ENCODE results near the gene COL16A1. TPM values are rescaled to one million over a fixed set of nuclear protein-coding genes. Genes with fewer than 3 reads are reported as not detected.

Gene COL16A1
- total and polyA plus RNA-seq, 7 experiments from 2014 or later: 0.31 to 0.37 TPM; not detected in 5

GRCh38 chr1:31715087-31715872, 11.5 kb upstream of the COL16A1 start:
- ChIA-PET CTCF (interaction anchor here (0.5 to 1.8 kb wide), 2 partner anchors 74 to 149 kb away, joined by 3 to 10 read pairs; no protein-coding TSS in a partner anchor), POLR2A (no interaction called here)
- peaks cover 0 to 4% (median 0%) of the 10 kb centered on the region in 5 donors for H3K36me3 Mint-ChIP-seq
- Histone ChIP-seq H3K36me3 (ENCODE audit: control insufficient read depth in 2 of 3, insufficient read depth in 3 of 3, low read length in 3 of 3) (no peaks in the 10 kb centered on the region), H3K4me1 (ENCODE audit: control insufficient read depth in 2 of 2, insufficient read depth in 2 of 2, low read length in 2 of 2) (peaks cover 3 to 16% of the 10 kb centered on the region in 2 donors), H3K4me3 (ENCODE audit: low read length) (peak overlapping the region; percentile 13), H3K27me3 (ENCODE audit: control insufficient read depth in 2 of 2, insufficient read depth in 2 of 2, low read length in 2 of 2) (peaks cover 2 to 10% of the 10 kb centered on the region in 2 donors), H3K9me3 (ENCODE audit: control insufficient read depth in 2 of 3, low read length in 3 of 3) (no peaks in the 10 kb centered on the region), H3K27ac (ENCODE audit: low read depth, low read length) (no peak overlapping the region)
- DNase-seq (peak in 1 of 9 donors; percentile 45), ATAC-seq (peak; percentile 66)
- H3K27ac Mint-ChIP-seq: no peak overlapping the region
- H3K27me3 Mint-ChIP-seq: peaks cover 59 to 71% (median 64%) of the 10 kb centered on the region in 5 donors
- peaks cover 6 to 19% (median 16%) of the 10 kb centered on the region in 7 donors for H3K4me1 Mint-ChIP-seq
- H3K9me3 Mint-ChIP-seq: peaks cover 0 to 1% (median 0%) of the 10 kb centered on the region in 11 donors
- intact Hi-C loops (cut with micrococcal nuclease): no loop called here
- peak overlapping the region; percentile 42 to 83 (median 73) for H3K4me3 Mint-ChIP-seq

- Histone ChIP-seq H3K27ac (ENCODE audit: low read depth, low read length) (no peak overlapping the region), H3K36me3 (ENCODE audit: control insufficient read depth in 2 of 3, insufficient read depth in 3 of 3, low read length in 3 of 3) (no peaks in the 10 kb centered on the region), H3K27me3 (ENCODE audit: control insufficient read depth in 2 of 2, insufficient read depth in 2 of 2, low read length in 2 of 2) (peaks cover 2 to 10% of the 10 kb centered on the region in 2 donors), H3K9me3 (ENCODE audit: control insufficient read depth in 2 of 3, low read length in 3 of 3) (no peaks in the 10 kb centered on the region), H3K4me1 (ENCODE audit: control insufficient read depth in 2 of 2, insufficient read depth in 2 of 2, low read length in 2 of 2) (peaks cover 3 to 16% of the 10 kb centered on the region in 2 donors), H3K4me3 (ENCODE audit: low read length) (no peak overlapping the region)
- ChIA-PET POLR2A (no interaction called here), CTCF (interaction anchor here (1.8 kb wide), 1 partner anchor 75 kb away, joined by 10 read pairs; no protein-coding TSS in a partner anchor)
- Mint-ChIP-seq H3K27ac (no peak overlapping the region), H3K36me3 (peaks cover 0 to 4% (median 0%) of the 10 kb centered on the region in 5 donors), H3K27me3 (peaks cover 59 to 71% (median 63%) of the 10 kb centered on the region in 5 donors), H3K9me3 (peaks cover 0 to 1% (median 0%) of the 10 kb centered on the region in 11 donors), H3K4me1 (peaks cover 6 to 19% (median 16%) of the 10 kb centered on the region in 7 donors), H3K4me3 (peak overlapping the region in 9 of 10 donors; percentile 41 to 83 (median 72))
- peak in 4 of 9 donors; percentile 18 to 46 (median 28) for DNase-seq
- ATAC-seq: peak; percentile 57
- intact Hi-C loops (cut with micrococcal nuclease): loop anchor here in 1 of 2 donors (1.0 kb wide), 2 partner anchors 75 to 349 kb away; no protein-coding TSS in a partner anchor
Measured at GRCh38 chr1:31714442-31715086, 10.7 kb upstream of the COL16A1 start.

- H3K9me3 Mint-ChIP-seq: peaks cover 0 to 3% (median 0%) of the 10 kb centered on the region in 11 donors
- H3K4me1 ChIP-seq (ENCODE audit: control insufficient read depth in 2 of 2, insufficient read depth in 2 of 2, low read length in 2 of 2): peaks cover 3 to 16% of the 10 kb centered on the region in 2 donors
- H3K36me3 ChIP-seq (ENCODE audit: control insufficient read depth in 2 of 3, insufficient read depth in 3 of 3, low read length in 3 of 3): no peaks in the 10 kb centered on the region
- peaks cover 0 to 10% of the 10 kb centered on the region in 2 donors for H3K27me3 ChIP-seq (ENCODE audit: control insufficient read depth in 2 of 2, insufficient read depth in 2 of 2, low read length in 2 of 2)
- H3K27ac ChIP-seq (ENCODE audit: low read depth, low read length): no peak overlapping the region
- intact Hi-C loops (cut with micrococcal nuclease): no loop called here
- ChIA-PET CTCF (interaction anchor here (1.7 kb wide), 1 partner anchor 76 kb away, joined by 4 read pairs; no protein-coding TSS in a partner anchor), POLR2A (no interaction called here)
- peaks cover 13 to 29% (median 22%) of the 10 kb centered on the region in 7 donors for H3K4me1 Mint-ChIP-seq
- no peaks in the 10 kb centered on the region for H3K9me3 ChIP-seq (ENCODE audit: control insufficient read depth in 2 of 3, low read length in 3 of 3)
- ATAC-seq (no peak), DNase-seq (no peak)
- peaks cover 0 to 4% (median 0%) of the 10 kb centered on the region in 5 donors for H3K36me3 Mint-ChIP-seq
- H3K27me3 Mint-ChIP-seq: peaks cover 60 to 67% (median 64%) of the 10 kb centered on the region in 5 donors
- H3K4me3 ChIP-seq (ENCODE audit: low read length): no peak overlapping the region
- H3K4me3 Mint-ChIP-seq: no peak overlapping the region
- no peak overlapping the region for H3K27ac Mint-ChIP-seq
Measured at GRCh38 chr1:31712630-31713029, 8.8 kb upstream of the COL16A1 start.

- ChIA-PET CTCF (interaction anchor here (0.6 to 1.7 kb wide), 2 partner anchors 77 to 382 kb away, joined by 4 to 6 read pairs; no protein-coding TSS in a partner anchor), POLR2A (no interaction called here)
- DNase-seq (no peak), ATAC-seq (no peak)
- Histone ChIP-seq H3K27me3 (ENCODE audit: control insufficient read depth in 2 of 2, insufficient read depth in 2 of 2, low read length in 2 of 2) (peaks cover 0 to 10% of the 10 kb centered on the region in 2 donors), H3K9me3 (ENCODE audit: control insufficient read depth in 2 of 3, low read length in 3 of 3) (no peaks in the 10 kb centered on the region), H3K4me3 (ENCODE audit: low read length) (no peak overlapping the region), H3K36me3 (ENCODE audit: control insufficient read depth in 2 of 3, insufficient read depth in 3 of 3, low read length in 3 of 3) (no peaks in the 10 kb centered on the region), H3K27ac (ENCODE audit: low read depth, low read length) (no peak overlapping the region), H3K4me1 (ENCODE audit: control insufficient read depth in 2 of 2, insufficient read depth in 2 of 2, low read length in 2 of 2) (peaks cover 3 to 16% of the 10 kb centered on the region in 2 donors)
- H3K4me1 Mint-ChIP-seq: peaks cover 13 to 32% (median 23%) of the 10 kb centered on the region in 7 donors
- H3K27me3 Mint-ChIP-seq: peaks cover 61 to 66% (median 63%) of the 10 kb centered on the region in 5 donors
- intact Hi-C loops (cut with micrococcal nuclease): no loop called here
- peaks cover 0 to 3% (median 0%) of the 10 kb centered on the region in 11 donors for H3K9me3 Mint-ChIP-seq
- no peak overlapping the region for H3K27ac Mint-ChIP-seq
- H3K4me3 Mint-ChIP-seq: no peak overlapping the region
- peaks cover 0 to 4% (median 0%) of the 10 kb centered on the region in 5 donors for H3K36me3 Mint-ChIP-seq
Measured at GRCh38 chr1:31712068-31712467, 8.3 kb upstream of the COL16A1 start.

- Histone ChIP-seq H3K4me3 (ENCODE audit: low read length) (no peak overlapping the region), H3K27me3 (ENCODE audit: control insufficient read depth in 2 of 2, insufficient read depth in 2 of 2, low read length in 2 of 2) (peaks cover 0 to 12% of the 10 kb centered on the region in 2 donors), H3K9me3 (ENCODE audit: control insufficient read depth in 2 of 3, low read length in 3 of 3) (no peaks in the 10 kb centered on the region), H3K27ac (ENCODE audit: low read depth, low read length) (no peak overlapping the region), H3K4me1 (ENCODE audit: control insufficient read depth in 2 of 2, insufficient read depth in 2 of 2, low read length in 2 of 2) (peaks cover 8 to 12% of the 10 kb centered on the region in 2 donors), H3K36me3 (ENCODE audit: control insufficient read depth in 2 of 3, insufficient read depth in 3 of 3, low read length in 3 of 3) (no peaks in the 10 kb centered on the region)
- no peak for ATAC-seq
- H3K9me3 Mint-ChIP-seq: peaks cover 0 to 3% (median 0%) of the 10 kb centered on the region in 11 donors
- DNase-seq: no peak
- H3K27me3 Mint-ChIP-seq: peaks cover 50 to 66% (median 62%) of the 10 kb centered on the region in 5 donors
- H3K27ac Mint-ChIP-seq: no peak overlapping the region
- ChIA-PET POLR2A (no interaction called here), CTCF (interaction anchor here (0.7 to 1.1 kb wide), 3 partner anchors 44 to 812 kb away, joined by 4 read pairs; no protein-coding TSS in a partner anchor)
- H3K4me1 Mint-ChIP-seq: peaks cover 8 to 35% (median 27%) of the 10 kb centered on the region in 7 donors
- H3K4me3 Mint-ChIP-seq: no peak overlapping the region
- intact Hi-C loops (cut with micrococcal nuclease): loop anchor here in 1 of 2 donors (5.0 kb wide), 1 partner anchor 46 kb away; no protein-coding TSS in a partner anchor
- peaks cover 0 to 4% (median 0%) of the 10 kb centered on the region in 5 donors for H3K36me3 Mint-ChIP-seq
Measured at GRCh38 chr1:31708324-31708723, 4.5 kb upstream of the COL16A1 start.

- Histone ChIP-seq H3K4me1 (ENCODE audit: control insufficient read depth in 2 of 2, insufficient read depth in 2 of 2, low read length in 2 of 2) (peaks cover 8 to 12% of the 10 kb centered on the region in 2 donors), H3K27ac (ENCODE audit: low read depth, low read length) (no peak overlapping the region), H3K36me3 (ENCODE audit: control insufficient read depth in 2 of 3, insufficient read depth in 3 of 3, low read length in 3 of 3) (no peaks in the 10 kb centered on the region), H3K9me3 (ENCODE audit: control insufficient read depth in 2 of 3, low read length in 3 of 3) (no peaks in the 10 kb centered on the region), H3K4me3 (ENCODE audit: low read length) (no peak overlapping the region), H3K27me3 (ENCODE audit: control insufficient read depth in 2 of 2, insufficient read depth in 2 of 2, low read length in 2 of 2) (peaks cover 0 to 12% of the 10 kb centered on the region in 2 donors)
- intact Hi-C loops (cut with micrococcal nuclease): loop anchor here in 1 of 2 donors (5.0 kb wide), 1 partner anchor 45 kb away; no protein-coding TSS in a partner anchor
- Mint-ChIP-seq H3K9me3 (peaks cover 0 to 3% (median 0%) of the 10 kb centered on the region in 11 donors), H3K27ac (no peak overlapping the region), H3K27me3 (peaks cover 50 to 70% (median 58%) of the 10 kb centered on the region in 5 donors), H3K4me1 (peaks cover 8 to 35% (median 28%) of the 10 kb centered on the region in 7 donors), H3K4me3 (no peak overlapping the region), H3K36me3 (peaks cover 0 to 4% (median 0%) of the 10 kb centered on the region in 5 donors)
- CTCF ChIA-PET: interaction anchor here (1.0 kb wide), 1 partner anchor 813 kb away, joined by 4 read pairs; no protein-coding TSS in a partner anchor
- POLR2A ChIA-PET: no interaction called here
- ATAC-seq (no peak), DNase-seq (no peak)
Measured at GRCh38 chr1:31707711-31708110, 3.9 kb upstream of the COL16A1 start.

All from naive thymus-derived CD4-positive, alpha-beta T cell (primary cell).